ENCODE results near the gene CACFD1. TPM values are rescaled to one million over a fixed set of nuclear protein-coding genes. Genes with fewer than 3 reads are reported as not detected.

The CACFD1 gene
- total RNA-seq, 1 donor: 4.4 TPM

DNA sequence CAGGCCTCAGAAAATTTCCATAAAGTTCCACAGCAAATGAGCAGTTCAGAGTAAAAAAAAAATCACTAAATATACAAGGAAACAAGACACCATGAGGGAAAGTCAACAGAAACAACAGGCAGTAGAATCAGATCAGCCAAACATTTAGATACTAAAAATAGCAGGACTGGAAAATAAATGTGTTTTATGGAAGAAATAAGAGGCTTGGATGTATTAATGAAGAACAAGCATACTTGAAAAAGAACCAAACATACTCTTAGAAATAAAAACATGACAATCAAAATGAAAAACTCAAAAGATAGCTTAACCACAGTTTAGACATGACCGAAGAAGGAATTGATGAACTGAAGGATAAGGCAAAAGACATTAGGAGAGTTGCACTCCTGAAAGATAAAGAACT is 42.3 kb downstream of the CACFD1 start:
- H3K4me3 ChIP-seq (ENCODE audit: low read depth, low read length): no peak overlapping the region
- no peak for DNase-seq (ENCODE audit: low read depth)
- TF ChIP-seq, protein P1, sequence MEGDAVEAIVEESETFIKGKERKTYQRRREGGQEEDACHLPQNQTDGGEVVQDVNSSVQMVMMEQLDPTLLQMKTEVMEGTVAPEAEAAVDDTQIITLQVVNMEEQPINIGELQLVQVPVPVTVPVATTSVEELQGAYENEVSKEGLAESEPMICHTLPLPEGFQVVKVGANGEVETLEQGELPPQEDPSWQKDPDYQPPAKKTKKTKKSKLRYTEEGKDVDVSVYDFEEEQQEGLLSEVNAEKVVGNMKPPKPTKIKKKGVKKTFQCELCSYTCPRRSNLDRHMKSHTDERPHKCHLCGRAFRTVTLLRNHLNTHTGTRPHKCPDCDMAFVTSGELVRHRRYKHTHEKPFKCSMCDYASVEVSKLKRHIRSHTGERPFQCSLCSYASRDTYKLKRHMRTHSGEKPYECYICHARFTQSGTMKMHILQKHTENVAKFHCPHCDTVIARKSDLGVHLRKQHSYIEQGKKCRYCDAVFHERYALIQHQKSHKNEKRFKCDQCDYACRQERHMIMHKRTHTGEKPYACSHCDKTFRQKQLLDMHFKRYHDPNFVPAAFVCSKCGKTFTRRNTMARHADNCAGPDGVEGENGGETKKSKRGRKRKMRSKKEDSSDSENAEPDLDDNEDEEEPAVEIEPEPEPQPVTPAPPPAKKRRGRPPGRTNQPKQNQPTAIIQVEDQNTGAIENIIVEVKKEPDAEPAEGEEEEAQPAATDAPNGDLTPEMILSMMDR (IDR thresholded peaks at IDR 0.05; ENCODE audit: insufficient read depth, low read length): no peak

DNA sequence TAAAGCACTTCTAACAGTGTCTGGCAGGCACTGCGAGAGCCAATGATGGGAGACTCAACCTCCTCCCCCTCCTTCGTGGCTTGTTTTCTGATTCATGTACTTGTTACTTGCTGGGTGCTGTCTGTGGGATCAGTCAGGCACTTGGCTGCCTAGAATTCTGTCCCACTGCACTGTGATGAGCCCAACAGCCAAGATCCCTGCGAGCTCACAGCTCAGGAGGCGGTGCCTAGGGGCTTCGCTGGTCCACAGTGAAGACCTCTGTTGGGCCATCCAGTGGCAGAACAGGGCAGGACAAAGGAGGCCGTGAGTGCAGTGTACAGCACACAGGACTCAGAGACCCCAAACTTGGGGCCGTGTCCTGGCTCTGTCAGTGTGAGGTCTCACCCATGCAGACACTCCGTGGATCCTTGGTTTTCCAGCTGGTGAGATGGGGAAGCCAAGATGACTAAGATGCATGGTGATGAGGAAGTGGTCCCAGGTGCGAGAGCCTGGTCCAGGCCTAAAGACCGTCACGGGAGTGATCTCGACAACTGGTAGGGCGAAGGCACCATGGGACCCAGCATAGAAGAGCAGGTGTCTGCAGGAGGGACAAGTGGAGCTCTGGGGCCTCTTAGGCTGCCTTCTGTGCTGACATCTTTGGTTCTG is 45.5 kb downstream of the CACFD1 start:
- peak; percentile 36 for DNase-seq (ENCODE audit: low read depth)
- H3K4me3 ChIP-seq (ENCODE audit: low read depth, low read length): no peak overlapping the region
- TF ChIP-seq, protein P1 (IDR thresholded peaks at IDR 0.05; ENCODE audit: insufficient read depth, low read length): no peak

DNA sequence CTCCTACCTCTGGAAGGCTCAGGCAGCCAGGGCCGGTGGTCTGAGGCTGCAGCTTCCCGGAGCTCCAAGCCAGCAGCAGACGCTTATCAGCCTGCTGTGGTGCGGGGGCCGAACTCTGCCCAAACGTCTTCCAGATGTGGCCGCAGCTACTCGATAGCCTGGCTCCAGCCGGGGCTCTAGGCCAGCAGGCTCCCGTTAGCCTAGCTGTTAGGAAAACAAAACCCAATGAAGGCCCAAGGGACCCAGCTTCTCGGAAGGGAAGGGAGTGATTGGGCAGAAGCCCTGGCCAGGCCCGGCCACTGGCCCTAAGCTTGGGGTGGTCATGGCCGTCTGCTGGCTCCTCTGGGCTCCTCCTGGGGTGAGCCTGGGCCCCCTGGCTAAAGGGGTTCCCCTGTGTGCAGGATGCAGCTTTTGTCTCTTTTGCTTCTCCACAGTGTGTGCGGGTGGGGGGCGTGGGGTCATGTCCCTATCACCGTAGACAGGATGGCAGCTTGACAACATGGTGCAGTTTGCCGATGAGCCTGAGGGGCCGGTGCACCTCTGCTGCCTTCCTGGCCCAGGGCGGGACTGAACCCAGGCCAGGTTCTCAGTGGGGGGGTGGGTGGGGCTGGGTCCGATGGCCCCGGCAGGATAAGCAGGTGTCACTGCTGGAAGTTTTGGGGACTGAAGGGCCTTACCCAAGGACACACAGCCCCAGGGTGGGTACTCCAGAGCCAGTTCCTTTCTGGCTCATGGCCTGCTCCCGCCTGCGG is 46.3 kb downstream of the CACFD1 start:
- DNase-seq (ENCODE audit: low read depth): peak; percentile 97
- TF ChIP-seq, protein P1 (IDR thresholded peaks at IDR 0.05; ENCODE audit: insufficient read depth, low read length): no peak
- H3K4me3 ChIP-seq (ENCODE audit: low read depth, low read length): no peak overlapping the region

DNA sequence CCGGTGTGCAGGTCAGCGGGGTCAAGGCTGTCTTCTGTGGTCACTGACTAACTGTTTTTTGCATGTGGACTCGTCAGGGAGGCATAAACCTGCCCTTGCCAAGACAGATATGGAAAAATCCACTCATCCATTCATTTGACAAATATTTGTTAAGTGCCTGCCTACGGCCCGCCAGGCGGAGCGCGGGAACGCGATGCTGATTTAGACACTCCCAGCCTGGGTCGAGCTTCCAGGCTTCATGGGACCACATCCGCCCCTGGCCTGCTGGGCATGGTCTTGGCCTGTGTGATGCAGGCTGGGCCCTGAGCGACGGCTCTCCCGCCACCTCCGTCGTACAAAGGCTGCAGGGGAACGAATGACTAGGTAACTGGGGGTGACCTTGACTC is 46.9 kb downstream of the CACFD1 start:
- no peak overlapping the region for H3K4me3 ChIP-seq (ENCODE audit: low read depth, low read length)
- TF ChIP-seq, protein P1 (IDR thresholded peaks at IDR 0.05; ENCODE audit: insufficient read depth, low read length): peak; percentile 47
- DNase-seq (ENCODE audit: low read depth): peak; percentile 95

DNA sequence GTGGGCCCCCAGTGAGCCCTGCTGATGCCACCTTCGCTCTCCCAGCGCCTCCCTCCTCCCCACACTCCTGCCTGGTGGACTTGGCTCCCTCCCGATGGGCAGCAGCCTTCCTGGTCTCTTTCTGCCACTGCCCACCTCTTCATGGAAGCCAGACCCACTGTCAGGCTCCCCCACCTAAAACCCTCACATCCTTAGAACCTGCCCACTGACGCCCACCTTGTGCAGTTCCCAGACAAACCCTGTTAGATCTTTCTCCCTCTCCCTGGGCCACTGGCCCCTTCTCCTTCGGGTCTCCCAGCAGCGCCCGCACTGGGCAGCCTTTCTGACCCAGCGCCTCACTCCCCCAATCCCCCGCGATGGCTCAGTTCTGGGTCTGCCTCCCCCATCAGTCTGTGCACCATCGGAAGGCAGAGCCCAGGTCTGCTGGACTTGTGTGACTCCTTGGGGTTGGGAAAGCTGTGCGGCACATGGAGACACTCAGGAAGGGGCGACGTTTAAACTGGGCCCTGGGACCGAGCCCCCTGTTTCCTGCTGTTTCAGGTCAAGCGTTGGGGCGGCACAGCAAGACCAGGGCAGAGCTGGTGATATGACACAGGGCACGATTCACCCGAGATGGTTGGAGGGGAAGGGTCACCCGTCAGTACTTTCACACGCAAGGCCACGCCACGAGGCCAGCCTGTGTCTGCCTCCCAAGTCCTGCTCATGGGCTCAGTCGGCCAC is 47.6 kb downstream of the CACFD1 start:
- no peak for DNase-seq (ENCODE audit: low read depth)
- no peak overlapping the region for H3K4me3 ChIP-seq (ENCODE audit: low read depth, low read length)
- TF ChIP-seq, protein P1 (IDR thresholded peaks at IDR 0.05; ENCODE audit: insufficient read depth, low read length): no peak

DNA sequence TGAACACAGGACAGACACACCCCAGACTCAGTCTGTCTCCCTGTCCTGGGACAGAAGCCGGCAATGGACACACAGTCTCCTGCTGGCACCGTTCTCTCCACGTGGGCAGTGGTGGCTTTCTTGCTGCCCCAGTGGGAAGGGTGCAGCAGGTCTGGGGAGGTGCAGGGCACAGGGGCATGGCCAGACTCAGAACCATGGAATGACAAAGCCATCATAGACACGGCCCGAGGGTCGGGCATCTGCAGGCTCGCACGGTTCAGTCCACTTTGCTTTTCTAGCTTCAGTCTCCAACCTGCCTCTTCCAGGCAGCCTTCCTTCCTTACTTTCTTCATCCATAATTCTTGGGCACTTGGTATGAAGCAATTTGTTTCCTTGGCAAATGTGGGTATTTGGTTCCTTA is 48.3 kb downstream of the CACFD1 start:
- H3K4me3 ChIP-seq (ENCODE audit: low read depth, low read length): no peak overlapping the region
- no peak for DNase-seq (ENCODE audit: low read depth)
- TF ChIP-seq, protein P1 (IDR thresholded peaks at IDR 0.05; ENCODE audit: insufficient read depth, low read length): no peak

Data from fibroblast of the aortic adventitia (primary cell).